ENCODE data around the gene ARHGAP15. TPM values are rescaled to one million over a fixed set of nuclear protein-coding genes. Genes with fewer than 3 reads are reported as not detected.

The ARHGAP15 gene
- total and polyA plus RNA-seq, 2 experiments from 2014 or later = 0.26 TPM; not detected in 1

- no peak overlapping the region for H2AFZ ChIP-seq
- H3K9me3 Mint-ChIP-seq = peaks cover 10% of the 10 kb centered on the region; the same call in 2 of the 3 replicates
- H3K9me2 ChIP-seq (ENCODE audit: insufficient read depth) = no peaks in the 10 kb centered on the region
- H3K4me3 Mint-ChIP-seq = no peak overlapping the region
- H3K4me1 ChIP-seq (ENCODE audit: insufficient read depth) = 0 out of 2 replicates have a peak, but pooled peaks cover 5% of the 10 kb centered on the region
- H3K27ac Mint-ChIP-seq = no peak overlapping the region
- H3K36me3 Mint-ChIP-seq (ENCODE audit: low read depth) = 0 out of 3 replicates have a peak, but pooled peaks cover 2% of the 10 kb centered on the region
- no peak overlapping the region for H3K4me2 ChIP-seq
- peaks cover 3% of the 10 kb centered on the region; the same call in 1 of the 3 replicates for H3K4me1 Mint-ChIP-seq
- H3K4me3 ChIP-seq = no peak overlapping the region
- H3K36me3 ChIP-seq (ENCODE audit: insufficient read depth) = no peaks in the 10 kb centered on the region
- no peaks in the 10 kb centered on the region for H4K20me1 ChIP-seq (replicated peaks; ENCODE audit: insufficient read depth)
- DNase-seq (ENCODE audit: low spot score) (no peak), ATAC-seq (no peak)
- no peak overlapping the region for H3K27ac ChIP-seq (ENCODE audit: low read depth)
- H3K27me3 ChIP-seq (ENCODE audit: insufficient read depth) = no peaks in the 10 kb centered on the region
- H3F3A ChIP-seq (replicated peaks; ENCODE audit: low read depth) = no peaks in the 10 kb centered on the region
- peaks cover 2% of the 10 kb centered on the region for H3K27me3 Mint-ChIP-seq (ENCODE audit: insufficient read depth, low read depth, poor library complexity)
- no peak for TF ChIP-seq STAT1 (IDR thresholded peaks at IDR 0.05; ENCODE audit: unreplicated experiment)
- no peak for TF ChIP-seq CTCF (conservative IDR thresholded peaks at IDR 0.05; ENCODE audit: low read depth in 2 of 2)
- no peak for TF ChIP-seq ZNF462 (CRISPR knock-in tag; IDR thresholded peaks at IDR 0.05)
- TF ChIP-seq CREB1 (CRISPR knock-in tag; IDR thresholded peaks at IDR 0.05; ENCODE audit: low read depth) = no peak
- TF ChIP-seq POLR2AphosphoS5 (IDR thresholded peaks at IDR 0.05; ENCODE audit: low read depth) = no peak
- no peak for TF ChIP-seq REST (IDR thresholded peaks at IDR 0.05; ENCODE audit: unreplicated experiment)
- TF ChIP-seq ZNF331 (CRISPR knock-in tag; IDR thresholded peaks at IDR 0.05; ENCODE audit: low read depth) = no peak
- no peak for TF ChIP-seq NANOG (IDR thresholded peaks at IDR 0.05; ENCODE audit: borderline replicate concordance)
- H3K79me2 ChIP-seq (replicated peaks; ENCODE audit: insufficient read depth) = no peaks in the 10 kb centered on the region
Measured at GRCh38 chr2:143649226-143649740, 520.1 kb downstream of the ARHGAP15 start.

Data from GM23338 (cell line).